ENCODE data around the gene POLR1D.

DNA sequence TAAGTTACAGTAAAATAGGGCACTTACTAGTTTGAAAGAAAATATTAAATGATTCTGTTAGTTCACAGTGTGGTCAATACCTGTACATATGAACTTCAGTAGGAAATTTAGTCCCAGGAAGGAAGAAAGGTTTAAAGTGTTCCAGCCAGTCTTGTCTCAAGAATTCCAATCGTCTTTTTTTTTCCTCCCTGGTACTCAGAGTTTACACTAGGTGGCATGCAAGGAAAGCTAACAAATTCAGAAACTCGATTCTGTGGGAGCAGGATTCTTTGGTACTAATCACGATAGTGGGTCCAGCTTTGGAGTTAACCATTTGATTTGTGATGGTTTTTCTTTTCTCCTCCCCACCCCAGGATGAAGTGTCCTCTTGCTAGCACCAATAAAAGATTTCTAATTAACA, 43.6 kb downstream of the POLR1D start:
- TF ChIP-seq POLR2A (IDR thresholded peaks at IDR 0.05; ENCODE audit: low read length) (no peak), GATA1 (IDR thresholded peaks at IDR 0.05; ENCODE audit: low read depth, low read length) (no peak)
